Liver (tissue), 3 donors: ENCODE results near the gene NCLN.

Experiments used
- FOXA1 ChIP-seq: IDR thresholded peaks from 2 replicates; pipeline ENCODE4 v1.6.1; 2016; ENCODE audit warnings: antibody characterized with exemption
- GABPA ChIP-seq, 2 donors: IDR thresholded peaks in 1 of 2; conservative IDR thresholded peaks in 1 of 2; 2 replicates each; pipeline ENCODE4 v1.6.1; 2016; ENCODE audit warnings: antibody characterized with exemption in 2 of 2, mild to moderate bottlenecking in 1 of 2, moderate library complexity in 1 of 2
- HNF4G ChIP-seq: IDR thresholded peaks from 2 replicates; pipeline ENCODE4 v1.6.1; 2016; ENCODE audit warnings: antibody characterized with exemption
- JUND ChIP-seq, 2 donors: IDR thresholded peaks; 2 replicates each; pipeline ENCODE4 v1.6.1; 2016; ENCODE audit warnings: antibody characterized with exemption in 2 of 2
- RAD21 ChIP-seq, 2 donors: IDR thresholded peaks; 2 replicates each; pipeline ENCODE4 v1.6.1; 2016; ENCODE audit warnings: antibody characterized with exemption in 2 of 2, mild to moderate bottlenecking in 2 of 2
- REST ChIP-seq: IDR thresholded peaks from 2 replicates; pipeline ENCODE4 v1.6.1; 2016; ENCODE audit warnings: antibody characterized with exemption, mild to moderate bottlenecking
- RXRA ChIP-seq, 2 donors: IDR thresholded peaks; 2 replicates each; pipeline ENCODE4 v1.6.1; 2017 to 2018; ENCODE audit warnings: antibody characterized with exemption in 2 of 2, mild to moderate bottlenecking in 1 of 2
- SP1 ChIP-seq: IDR thresholded peaks from 2 replicates; pipeline ENCODE4 v1.6.1; 2018; ENCODE audit warnings: antibody characterized with exemption, mild to moderate bottlenecking
- TAF1 ChIP-seq: conservative IDR thresholded peaks from 2 replicates; pipeline ENCODE4 v1.6.1; 2016; ENCODE audit warnings: antibody characterized with exemption, mild to moderate bottlenecking
- YY1 ChIP-seq: IDR thresholded peaks from 2 replicates; pipeline ENCODE4 v1.6.1; 2016; ENCODE audit warnings: antibody characterized with exemption, mild to moderate bottlenecking
- ZBTB33 ChIP-seq: IDR thresholded peaks from 2 replicates; pipeline ENCODE4 v1.6.1; 2016; ENCODE audit warnings: antibody characterized with exemption
- TF ChIP-seq, protein P1 (sequence below): fragments of 150-350 bp; IDR thresholded peaks from 2 replicates; pipeline ENCODE4 v1.5.1; 2017; ENCODE audit warnings: improper control_type of control experiment, low read depth, low read length; ENCODE audit not compliant: missing input control
- TF ChIP-seq, protein P2 (sequence below): IDR thresholded peaks from 2 replicates; pipeline ENCODE4 v1.6.1; 2016; ENCODE audit warnings: antibody characterized with exemption
- TF ChIP-seq, protein P3 (sequence below): IDR thresholded peaks from 2 replicates; pipeline ENCODE4 v1.6.1; 2016; ENCODE audit warnings: antibody characterized with exemption
- donor health status: healthy.
- donor health status: healthy.

DNA sequence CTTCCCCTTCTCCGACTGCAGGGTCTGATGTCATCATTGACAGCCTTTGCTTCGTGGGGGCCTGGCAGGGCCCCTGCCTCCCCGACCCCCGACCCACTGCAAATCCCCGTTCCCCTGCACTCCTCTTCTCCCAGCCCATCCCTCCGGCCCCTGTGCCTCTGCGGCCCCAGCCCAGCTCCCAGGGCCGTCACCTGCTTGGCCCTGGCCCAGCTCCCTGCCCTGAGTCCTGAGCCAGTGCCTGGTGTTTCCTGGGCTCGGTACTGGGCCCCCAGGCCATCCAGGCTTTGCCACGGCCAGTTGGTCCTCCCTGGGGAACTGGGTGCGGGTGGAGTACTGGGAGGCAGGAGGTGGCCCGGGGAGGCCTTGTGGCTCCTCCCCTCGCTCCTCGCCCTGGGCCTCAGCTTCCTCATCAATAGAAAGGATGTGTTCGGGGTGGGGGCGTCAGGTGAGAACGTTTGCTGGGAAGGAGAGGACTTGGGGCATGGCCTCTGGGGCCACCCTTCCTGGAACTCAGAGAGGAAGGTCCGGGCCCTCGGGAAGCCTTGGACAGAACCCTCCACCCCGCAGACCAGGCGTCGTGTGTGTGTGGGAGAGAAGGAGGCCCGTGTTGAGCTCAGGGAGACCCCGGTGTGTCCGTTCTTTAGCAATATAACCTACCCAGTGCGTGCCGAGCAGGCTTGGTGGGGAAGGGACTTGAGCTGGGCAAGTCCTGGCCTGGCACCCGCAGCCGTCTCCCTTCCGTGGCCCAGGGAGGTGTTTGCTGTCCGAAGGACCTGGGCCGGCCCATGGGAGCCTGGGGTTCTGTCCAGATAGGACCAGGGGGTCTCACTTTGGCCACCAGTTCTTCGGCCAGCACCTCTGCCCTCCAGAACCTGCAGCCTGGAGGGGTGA is 22.8 kb downstream of the NCLN start:
- TF ChIP-seq, protein P1, sequence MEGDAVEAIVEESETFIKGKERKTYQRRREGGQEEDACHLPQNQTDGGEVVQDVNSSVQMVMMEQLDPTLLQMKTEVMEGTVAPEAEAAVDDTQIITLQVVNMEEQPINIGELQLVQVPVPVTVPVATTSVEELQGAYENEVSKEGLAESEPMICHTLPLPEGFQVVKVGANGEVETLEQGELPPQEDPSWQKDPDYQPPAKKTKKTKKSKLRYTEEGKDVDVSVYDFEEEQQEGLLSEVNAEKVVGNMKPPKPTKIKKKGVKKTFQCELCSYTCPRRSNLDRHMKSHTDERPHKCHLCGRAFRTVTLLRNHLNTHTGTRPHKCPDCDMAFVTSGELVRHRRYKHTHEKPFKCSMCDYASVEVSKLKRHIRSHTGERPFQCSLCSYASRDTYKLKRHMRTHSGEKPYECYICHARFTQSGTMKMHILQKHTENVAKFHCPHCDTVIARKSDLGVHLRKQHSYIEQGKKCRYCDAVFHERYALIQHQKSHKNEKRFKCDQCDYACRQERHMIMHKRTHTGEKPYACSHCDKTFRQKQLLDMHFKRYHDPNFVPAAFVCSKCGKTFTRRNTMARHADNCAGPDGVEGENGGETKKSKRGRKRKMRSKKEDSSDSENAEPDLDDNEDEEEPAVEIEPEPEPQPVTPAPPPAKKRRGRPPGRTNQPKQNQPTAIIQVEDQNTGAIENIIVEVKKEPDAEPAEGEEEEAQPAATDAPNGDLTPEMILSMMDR, result no peak
- TF ChIP-seq RAD21 (IDR thresholded peaks at IDR 0.05) (no peak), ZBTB33 (no peak), REST (no peak), FOXA1 (no peak), SP1 (no peak), JUND (IDR thresholded peaks at IDR 0.05) (no peak), TAF1 (no peak), YY1 (no peak), GABPA (IDR thresholded peaks at IDR 0.05 in 1 of 2, conservative IDR thresholded peaks at IDR 0.05 in 1 of 2) (no peak), RXRA (IDR thresholded peaks at IDR 0.05) (no peak), HNF4G (no peak)
- TF ChIP-seq, protein P2, sequence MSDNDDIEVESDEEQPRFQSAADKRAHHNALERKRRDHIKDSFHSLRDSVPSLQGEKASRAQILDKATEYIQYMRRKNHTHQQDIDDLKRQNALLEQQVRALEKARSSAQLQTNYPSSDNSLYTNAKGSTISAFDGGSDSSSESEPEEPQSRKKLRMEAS, result no peak
- TF ChIP-seq, protein P3, sequence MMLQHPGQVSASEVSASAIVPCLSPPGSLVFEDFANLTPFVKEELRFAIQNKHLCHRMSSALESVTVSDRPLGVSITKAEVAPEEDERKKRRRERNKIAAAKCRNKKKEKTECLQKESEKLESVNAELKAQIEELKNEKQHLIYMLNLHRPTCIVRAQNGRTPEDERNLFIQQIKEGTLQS, result no peak
